Hematopoietic multipotent progenitor cell treated with erythropoietin and hydrocortisone succinate and interleukin-3 and kit ligand, for 6 days (in vitro differentiated cells): Measurements from ENCODE around the gene TLE4.
"Not testable (repeated sequence)": the region's sequence is repeated elsewhere in the genome, so short reads cannot be mapped to it uniquely, and the experiment has no call there.

Source experiments
- DNase-seq: peaks from one replicate; pipeline ENCODE4 v3.0.0-alpha.2; 2015

The TLE4 gene

GRCh38 chr9:79604921-79605562, 33.3 kb downstream of the TLE4 start:
- no peak for DNase-seq

DNA sequence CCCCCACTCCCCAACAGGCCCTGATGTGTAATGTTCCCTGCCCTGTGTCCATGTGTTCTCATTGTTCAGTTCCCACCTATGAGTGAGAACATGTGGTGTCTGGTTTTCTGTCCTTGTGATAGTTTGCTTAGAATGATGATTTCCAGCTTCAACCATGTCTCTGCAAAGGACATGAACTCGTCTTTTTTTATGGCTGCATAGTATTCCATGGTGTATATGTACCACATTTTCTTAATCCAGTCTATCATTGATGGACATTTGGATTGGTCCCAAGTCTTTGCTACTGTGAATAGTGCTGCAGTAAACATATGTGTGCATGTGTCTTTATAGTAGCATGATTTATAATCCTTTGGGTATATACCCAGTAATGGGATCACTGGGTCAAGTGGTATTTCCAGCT, 34.8 kb downstream of the TLE4 start:
- DNase-seq, result not testable (repeated sequence)

DNA sequence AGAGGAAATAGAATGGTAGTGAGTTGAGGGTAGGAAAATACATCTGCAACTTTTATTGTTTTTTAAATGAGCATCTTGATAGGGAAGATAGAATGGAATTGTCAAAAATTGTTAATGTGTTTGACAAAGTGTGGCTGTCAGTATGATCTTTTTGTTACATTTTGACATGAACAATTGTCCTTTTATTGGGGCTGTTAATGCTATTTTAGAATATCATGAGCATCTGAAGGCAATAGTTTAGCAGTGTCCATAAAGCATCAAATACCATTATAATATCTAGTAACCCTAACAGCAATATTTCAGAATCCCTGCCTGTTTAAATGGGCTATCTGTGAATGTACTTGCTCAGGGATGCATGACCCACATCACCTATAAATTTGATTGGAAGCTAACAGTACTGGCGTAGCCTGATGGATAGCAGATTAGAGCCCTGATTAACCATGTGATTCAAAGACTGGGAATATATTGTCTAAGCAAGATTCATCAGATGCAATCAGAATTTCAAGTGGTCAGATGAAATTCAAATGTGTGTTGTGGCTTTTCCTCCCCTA, 37.8 kb downstream of the TLE4 start:
- DNase-seq, result no peak

DNA sequence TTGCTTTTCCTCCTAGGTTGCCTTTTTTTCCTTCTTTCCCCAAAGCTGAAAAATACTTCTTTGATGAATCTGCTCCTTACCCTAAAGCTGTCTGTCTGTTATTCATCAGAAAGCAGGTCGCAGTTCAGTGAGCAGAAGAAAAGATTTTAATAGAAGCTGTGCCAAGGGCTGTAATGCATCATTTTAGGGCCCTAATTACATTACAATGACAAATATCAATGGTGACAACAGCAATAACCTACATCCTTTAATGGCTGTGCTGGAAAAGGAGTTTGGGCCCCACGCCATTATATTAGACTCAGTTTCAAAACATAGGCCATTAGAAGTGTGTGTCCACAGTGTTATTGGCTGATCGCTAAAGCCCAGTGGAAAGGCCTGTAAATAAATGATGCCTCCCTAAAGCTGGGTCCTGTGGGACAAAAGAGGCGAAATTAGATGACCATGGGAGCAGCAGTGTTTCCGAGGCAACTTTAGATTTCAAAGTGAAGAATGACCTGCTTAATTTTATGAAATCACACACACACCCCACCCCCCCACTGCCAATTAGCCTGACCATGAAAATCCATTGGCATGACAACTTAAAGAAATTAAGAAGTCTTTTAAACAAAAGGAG, 38.4 kb downstream of the TLE4 start:
- DNase-seq, result no peak

- peak; percentile 82 for DNase-seq
Measured at GRCh38 chr9:79610791-79611614, 39.2 kb downstream of the TLE4 start.

- no peak for DNase-seq
Measured at GRCh38 chr9:79613145-79613544, 41.4 kb downstream of the TLE4 start.

DNA sequence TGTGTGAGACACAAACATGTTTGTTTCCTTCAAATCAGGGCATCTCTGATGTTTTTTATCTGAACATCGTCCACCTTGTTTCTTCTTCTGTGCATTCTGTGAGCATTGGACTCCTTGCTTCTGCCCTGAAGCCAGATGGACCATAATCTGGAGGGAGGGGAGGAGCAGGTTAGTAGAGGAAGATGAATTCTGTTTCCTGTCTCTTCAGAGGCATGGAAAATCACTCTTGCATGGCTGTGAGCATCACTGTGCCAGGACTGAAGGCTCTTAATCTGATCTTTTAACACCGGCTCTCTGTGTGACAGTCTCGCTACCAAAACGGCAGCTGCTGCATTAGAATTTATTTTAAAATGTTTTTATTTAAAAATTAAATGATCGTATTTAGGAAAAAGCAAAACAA, 43.3 kb downstream of the TLE4 start:
- DNase-seq, result no peak

- DNase-seq, result no peak
Measured at GRCh38 chr9:79616013-79616412, 44.2 kb downstream of the TLE4 start.

DNA sequence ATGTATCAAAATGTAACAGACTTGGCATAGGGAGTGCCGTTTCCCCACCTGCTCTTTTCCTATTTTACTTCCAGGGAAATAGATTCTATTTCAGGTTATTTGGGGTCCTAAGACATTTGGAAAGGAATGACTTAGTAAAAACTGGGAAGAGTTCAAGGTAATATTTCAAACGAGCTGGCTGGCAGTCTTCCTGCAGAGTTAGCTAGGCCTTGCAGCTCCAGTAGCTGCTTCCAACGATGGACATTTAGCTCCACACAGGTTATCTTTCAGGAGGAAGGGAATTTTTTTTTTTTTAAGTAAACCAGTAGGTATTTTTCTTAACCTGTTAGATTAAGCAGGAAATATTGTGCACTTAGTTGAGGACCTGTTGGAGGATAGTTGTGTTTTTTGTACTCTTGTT, 45.2 kb downstream of the TLE4 start:
- DNase-seq, result no peak

DNA sequence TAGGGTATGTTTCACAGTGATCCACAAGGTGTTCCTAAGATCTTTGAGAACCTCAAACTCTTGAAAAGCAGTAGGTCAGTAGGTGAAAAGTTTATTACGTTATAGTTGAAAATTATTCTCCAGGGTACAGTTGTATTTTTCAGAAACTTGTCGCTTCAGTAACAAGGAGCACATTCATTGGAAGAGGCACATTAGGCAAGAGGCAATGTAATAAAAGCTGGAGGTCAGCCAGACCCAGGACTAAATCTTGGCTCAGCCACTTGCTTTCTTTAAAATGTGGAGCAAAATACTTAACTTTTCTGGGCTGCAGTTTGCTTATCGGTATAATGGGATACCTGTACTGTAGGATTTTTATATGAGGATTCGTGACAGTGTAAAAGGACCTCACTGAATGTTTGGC, 45.6 kb downstream of the TLE4 start:
- no peak for DNase-seq

DNA sequence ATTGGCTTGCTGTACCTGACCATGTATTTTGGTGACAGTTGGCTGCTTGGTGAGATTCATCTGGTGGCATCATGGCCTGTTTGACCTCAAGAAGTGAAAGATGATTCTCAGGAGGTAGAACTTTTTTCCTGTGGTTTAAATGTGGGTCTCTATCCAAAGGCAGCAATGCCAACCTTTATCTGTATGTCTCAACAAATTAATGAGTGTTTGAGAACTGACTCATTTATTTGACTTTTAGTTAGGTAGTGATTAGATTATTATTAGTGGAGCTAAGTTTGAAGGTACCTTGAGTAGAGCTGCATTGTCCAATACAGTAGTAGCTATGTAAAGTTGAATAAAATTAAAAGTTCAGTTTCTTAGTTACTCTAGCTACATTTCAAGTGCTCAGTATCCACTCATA, 48.2 kb downstream of the TLE4 start:
- no peak for DNase-seq

DNA sequence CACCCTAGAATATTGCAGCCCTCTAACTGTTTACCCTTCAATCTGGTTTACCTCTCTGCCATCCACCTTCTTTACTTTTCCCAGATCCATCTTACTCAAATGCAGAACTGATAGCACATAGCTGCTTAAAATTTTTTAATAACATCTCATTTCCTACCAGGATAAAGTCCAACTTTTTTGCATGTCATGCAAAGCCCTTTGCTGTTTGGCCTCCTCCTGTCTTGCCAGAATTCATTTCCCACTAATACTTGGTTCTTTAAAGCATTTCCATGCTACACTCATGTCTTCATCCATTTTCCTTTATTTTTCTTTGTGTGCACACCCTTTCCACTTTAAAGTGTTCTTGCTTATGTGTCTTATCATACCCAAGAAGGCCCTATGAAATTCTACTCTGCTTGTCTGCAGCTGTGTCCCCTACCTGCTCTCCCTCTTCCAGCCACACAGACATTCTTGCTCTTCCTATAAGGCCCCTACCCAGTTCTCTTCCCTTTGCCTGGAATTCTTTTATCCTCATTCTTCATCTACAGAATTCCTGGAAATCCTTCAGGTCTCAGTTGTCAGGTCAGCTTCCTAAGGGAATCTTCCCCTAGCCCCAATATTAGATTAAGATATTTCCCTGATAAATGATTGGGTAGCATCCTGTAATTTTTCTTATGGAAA, 50.3 kb downstream of the TLE4 start:
- DNase-seq, result no peak

GRCh38 chr9:79623799-79624721, 52.3 kb downstream of the TLE4 start:
- peak; percentile 62 for DNase-seq

DNA sequence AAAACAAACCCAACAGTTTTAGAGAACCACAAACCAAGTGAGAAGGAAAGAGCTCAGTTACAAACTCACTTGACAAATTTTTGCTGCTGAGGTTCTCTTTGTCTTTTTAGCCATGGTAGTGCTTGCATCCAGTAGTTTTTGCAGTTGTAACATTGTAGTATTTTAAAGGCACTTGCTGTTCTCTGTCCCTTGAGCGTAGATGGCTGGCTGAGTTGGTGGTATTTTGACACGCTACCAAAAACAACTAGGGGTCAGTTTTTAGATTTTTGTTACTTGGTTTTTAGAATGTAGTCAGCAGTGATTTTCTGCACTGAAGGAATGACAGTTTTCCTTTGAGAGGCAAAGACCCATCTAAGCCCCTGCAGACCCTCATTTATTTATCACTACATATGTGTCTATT, 58.0 kb downstream of the TLE4 start:
- DNase-seq, result no peak

- no peak for DNase-seq
Measured at GRCh38 chr9:79630521-79631403, 59.0 kb downstream of the TLE4 start.

- no peak for DNase-seq
Measured at GRCh38 chr9:79632060-79632459, 60.3 kb downstream of the TLE4 start.

- no peak for DNase-seq
Measured at GRCh38 chr9:79632705-79633104, 60.9 kb downstream of the TLE4 start.

DNA sequence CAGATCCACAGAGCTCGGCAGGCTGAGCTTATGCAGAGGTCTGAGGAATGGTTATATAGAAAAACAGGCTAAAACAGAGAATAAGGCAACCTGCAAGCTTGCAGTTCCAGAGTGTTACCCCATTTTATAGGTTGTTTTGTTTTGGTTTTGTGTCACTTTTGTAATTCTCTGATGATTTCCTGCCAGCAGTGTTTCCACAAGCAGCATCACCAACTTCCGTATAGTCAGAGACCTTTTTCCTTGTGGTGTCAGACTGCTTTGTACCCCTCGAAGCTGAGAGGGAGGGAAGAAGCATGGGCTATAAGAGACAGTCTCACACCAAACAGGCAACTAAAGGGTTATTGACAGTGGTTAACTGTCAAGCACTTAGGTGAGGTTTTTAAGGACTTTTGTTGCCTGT, 61.8 kb downstream of the TLE4 start:
- DNase-seq, result no peak

- no peak for DNase-seq
Measured at GRCh38 chr9:79637177-79637925, 65.6 kb downstream of the TLE4 start.

- no peak for DNase-seq
Measured at GRCh38 chr9:79638806-79639205, 67.0 kb downstream of the TLE4 start.
